GM12878 (cell line): ENCODE measurements around the gene SEL1L.
"Not testable (repeated sequence)": the region's sequence is repeated elsewhere in the genome, so short reads cannot be mapped to it uniquely, and the experiment has no call there.

ENCODE experiments used
- EZH2 ChIP-seq: IDR thresholded peaks from 2 replicates; pipeline ENCODE4 v1.6.1; 2012; ENCODE audit warnings: low read depth, mild to moderate bottlenecking, control low read depth, inconsistent platforms, low read length, borderline replicate concordance; ENCODE audit not compliant: control insufficient read depth
- SPI1 ChIP-seq: IDR thresholded peaks from 2 replicates; pipeline ENCODE4 v1.6.1; 2011; ENCODE audit warnings: low read depth, mild to moderate bottlenecking, low read length, moderate library complexity, borderline replicate concordance; ENCODE audit not compliant: insufficient read depth
- TF ChIP-seq, protein P1 (sequence below): IDR thresholded peaks from 2 replicates; pipeline ENCODE4 v1.6.1; 2011; ENCODE audit warnings: low read depth, low read length, improper control_type of control experiment, borderline replicate concordance

- TF ChIP-seq, protein P1, sequence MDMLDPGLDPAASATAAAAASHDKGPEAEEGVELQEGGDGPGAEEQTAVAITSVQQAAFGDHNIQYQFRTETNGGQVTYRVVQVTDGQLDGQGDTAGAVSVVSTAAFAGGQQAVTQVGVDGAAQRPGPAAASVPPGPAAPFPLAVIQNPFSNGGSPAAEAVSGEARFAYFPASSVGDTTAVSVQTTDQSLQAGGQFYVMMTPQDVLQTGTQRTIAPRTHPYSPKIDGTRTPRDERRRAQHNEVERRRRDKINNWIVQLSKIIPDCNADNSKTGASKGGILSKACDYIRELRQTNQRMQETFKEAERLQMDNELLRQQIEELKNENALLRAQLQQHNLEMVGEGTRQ = not testable (repeated sequence)
- TF ChIP-seq EZH2, SPI1: not testable (repeated sequence)
These were observed 7.6 kb upstream of the SEL1L start for GRCh38 chr14:81541206-81541605.
